D721Med (cell line): ENCODE results near the gene SLFN11.
"Not testable (repeated sequence)": the region's sequence is repeated elsewhere in the genome, so short reads cannot be mapped to it uniquely, and the experiment has no call there.

Experiments
- DNase-seq: peaks from one replicate; pipeline ENCODE4 v3.0.0; 2011; ENCODE audit warnings: low spot score; ENCODE audit not compliant: insufficient read length
- FAIRE-seq: peaks from 2 replicates; lab custom pipeline; 2011; peaks lifted over from hg19 to GRCh38; lab: Jason Lieb, UNC
- CTCF ChIP-seq: IDR thresholded peaks from 2 replicates; pipeline ENCODE4 v1.5.1; 2012; ENCODE audit warnings: mild to moderate bottlenecking, control low read depth; ENCODE audit not compliant: insufficient read depth; ENCODE audit errors: missing control alignments

Gene SLFN11

GRCh38 chr17:35314415-35315216, 58.8 kb downstream of the SLFN11 start:
- DNase-seq = no peak
- FAIRE-seq = no peak
- no peak for TF ChIP-seq CTCF

- no peak for TF ChIP-seq CTCF
- FAIRE-seq = no peak
- DNase-seq = no peak
Observed at GRCh38 chr17:35313875-35314409, 59.5 kb downstream of the SLFN11 start.

GRCh38 chr17:35312790-35313711, 60.4 kb downstream of the SLFN11 start:
- TF ChIP-seq CTCF = peak; percentile 95
- DNase-seq = peak; percentile 18
- no peak for FAIRE-seq

GRCh38 chr17:35312346-35312745, 61.1 kb downstream of the SLFN11 start:
- FAIRE-seq (no peak), DNase-seq (no peak)
- TF ChIP-seq CTCF = no peak

GRCh38 chr17:35309345-35309744, 64.1 kb downstream of the SLFN11 start:
- DNase-seq, FAIRE-seq: not testable (repeated sequence)
